ENCODE measurements around the gene MGAT3. TPM values are rescaled to one million over a fixed set of nuclear protein-coding genes. Genes with fewer than 3 reads are reported as not detected.

Gene MGAT3
- total RNA-seq, 1 experiment from 2014 or later: 0.20 TPM

DNA sequence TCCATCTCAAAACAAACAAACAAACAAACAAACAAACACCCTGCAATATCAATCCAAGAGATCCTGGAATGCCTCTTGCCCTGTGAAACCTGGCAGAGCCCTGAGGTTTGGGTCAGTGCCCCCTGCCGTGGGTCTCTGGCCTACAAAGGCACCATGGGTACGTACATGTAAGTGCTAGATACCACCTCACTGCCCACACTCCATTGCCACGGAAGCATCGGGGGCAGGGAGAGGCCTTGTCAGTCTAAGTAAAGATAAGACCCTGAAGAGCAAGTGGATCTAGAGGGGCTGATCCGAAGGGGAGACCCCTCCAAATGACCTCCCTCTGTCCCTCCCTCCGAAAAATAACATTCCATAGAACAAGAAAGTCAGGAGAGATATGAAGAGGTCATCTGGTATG, 43.3 kb downstream of the MGAT3 start:
- Histone ChIP-seq H3K36me3 (ENCODE audit: control insufficient read depth in 1 of 2, insufficient read depth in 2 of 2, low read length in 2 of 2) (peaks cover 5 to 15% of the 10 kb centered on the region in 2 experiments; a peak in 3 of 4 replicates), H3K4me2 (ENCODE audit: low read length) (no peak overlapping the region), H3K4me3 (replicated peaks in 1 of 2; ENCODE audit: low read depth in 1 of 2, low read length in 2 of 2) (no peak overlapping the region), H3K9me2 (ENCODE audit: insufficient read depth) (no peaks in the 10 kb centered on the region), H3K79me2 (ENCODE audit: insufficient read depth, low read length) (peaks cover 30% of the 10 kb centered on the region), H3K27ac (ENCODE audit: low read depth, low read length) (no peak overlapping the region), H3K9me3 (ENCODE audit: control insufficient read depth in 1 of 2, insufficient read depth in 1 of 2, low read depth in 1 of 2, low read length in 2 of 2) (no peaks in the 10 kb centered on the region), H4K20me1 (ENCODE audit: insufficient read depth) (no peaks in the 10 kb centered on the region), H3K27me3 (ENCODE audit: insufficient read depth, low read length) (no peaks in the 10 kb centered on the region), H3K9ac (ENCODE audit: low read length) (no peak overlapping the region), H3K4me1 (ENCODE audit: control insufficient read depth in 1 of 2, insufficient read depth in 2 of 2, low read length in 2 of 2) (peaks cover 23 to 50% of the 10 kb centered on the region in 2 experiments), H2AFZ (ENCODE audit: low read depth, low read length, poor library complexity, severe bottlenecking) (no peak overlapping the region)
- CTCF ChIA-PET: no interaction called here
- DNase-seq (ENCODE audit: low read depth, low spot score) (no peak), ATAC-seq (no peak)
- POLR2A ChIA-PET: interaction anchor here (1.9 kb wide), 1 partner anchor 20 kb away, joined by 5 read pairs; the partner anchor contains the start of gene ATF4
- BruUV-seq (replicated peaks): no TSS peak
- RAD21 ChIA-PET (ENCODE audit: low non-redundant PET in 1 of 2, low total read pairs in 2 of 2, uncharacterized antibody in 2 of 2, unreplicated experiment in 2 of 2): no interaction called here
- intact Hi-C loops (cut with micrococcal nuclease): no loop called here
- TF ChIP-seq, protein P1, sequence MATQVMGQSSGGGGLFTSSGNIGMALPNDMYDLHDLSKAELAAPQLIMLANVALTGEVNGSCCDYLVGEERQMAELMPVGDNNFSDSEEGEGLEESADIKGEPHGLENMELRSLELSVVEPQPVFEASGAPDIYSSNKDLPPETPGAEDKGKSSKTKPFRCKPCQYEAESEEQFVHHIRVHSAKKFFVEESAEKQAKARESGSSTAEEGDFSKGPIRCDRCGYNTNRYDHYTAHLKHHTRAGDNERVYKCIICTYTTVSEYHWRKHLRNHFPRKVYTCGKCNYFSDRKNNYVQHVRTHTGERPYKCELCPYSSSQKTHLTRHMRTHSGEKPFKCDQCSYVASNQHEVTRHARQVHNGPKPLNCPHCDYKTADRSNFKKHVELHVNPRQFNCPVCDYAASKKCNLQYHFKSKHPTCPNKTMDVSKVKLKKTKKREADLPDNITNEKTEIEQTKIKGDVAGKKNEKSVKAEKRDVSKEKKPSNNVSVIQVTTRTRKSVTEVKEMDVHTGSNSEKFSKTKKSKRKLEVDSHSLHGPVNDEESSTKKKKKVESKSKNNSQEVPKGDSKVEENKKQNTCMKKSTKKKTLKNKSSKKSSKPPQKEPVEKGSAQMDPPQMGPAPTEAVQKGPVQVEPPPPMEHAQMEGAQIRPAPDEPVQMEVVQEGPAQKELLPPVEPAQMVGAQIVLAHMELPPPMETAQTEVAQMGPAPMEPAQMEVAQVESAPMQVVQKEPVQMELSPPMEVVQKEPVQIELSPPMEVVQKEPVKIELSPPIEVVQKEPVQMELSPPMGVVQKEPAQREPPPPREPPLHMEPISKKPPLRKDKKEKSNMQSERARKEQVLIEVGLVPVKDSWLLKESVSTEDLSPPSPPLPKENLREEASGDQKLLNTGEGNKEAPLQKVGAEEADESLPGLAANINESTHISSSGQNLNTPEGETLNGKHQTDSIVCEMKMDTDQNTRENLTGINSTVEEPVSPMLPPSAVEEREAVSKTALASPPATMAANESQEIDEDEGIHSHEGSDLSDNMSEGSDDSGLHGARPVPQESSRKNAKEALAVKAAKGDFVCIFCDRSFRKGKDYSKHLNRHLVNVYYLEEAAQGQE (IDR thresholded peaks at IDR 0.05; ENCODE audit: low read depth): no peak
- no peak for TF ChIP-seq ZNF274 (IDR thresholded peaks at IDR 0.05; ENCODE audit: low read depth, low read length)
- TF ChIP-seq FOSL1 (IDR thresholded peaks at IDR 0.05; ENCODE audit: low read depth): no peak
- TF ChIP-seq POLR2A (IDR thresholded peaks at IDR 0.05; ENCODE audit: borderline replicate concordance, extremely low read depth, insufficient read depth, insufficient read length): no peak
- no peak for TF ChIP-seq RAD21 (IDR thresholded peaks at IDR 0.05; ENCODE audit: low read depth)
- TF ChIP-seq ZFX (IDR thresholded peaks at IDR 0.05): no peak
- TF ChIP-seq EZH2phosphoT487 (IDR thresholded peaks at IDR 0.05; ENCODE audit: borderline replicate concordance): no peak
- TF ChIP-seq MAX (IDR thresholded peaks at IDR 0.05): no peak
- no peak for TF ChIP-seq JUND (IDR thresholded peaks at IDR 0.05)
- TF ChIP-seq CEBPB (IDR thresholded peaks at IDR 0.05; ENCODE audit: low read depth): no peak
- no peak for TF ChIP-seq ATF3 (IDR thresholded peaks at IDR 0.05)

Measured in HCT116 (cell line).